ENCODE measurements around the gene ZNF280B.
"Not testable (repeated sequence)": the region's sequence is repeated elsewhere in the genome, so short reads cannot be mapped to it uniquely, and the experiment has no call there.

Gene ZNF280B

GRCh38 chr22:22536515-22536914, 28.0 kb upstream of the ZNF280B start:
- DNase-seq (ENCODE audit: low read depth, low spot score): no peak
- H3K27ac ChIP-seq: no peak overlapping the region

- H3K27ac ChIP-seq: no peak overlapping the region
- DNase-seq (ENCODE audit: low read depth, low spot score): no peak
Measured at GRCh38 chr22:22535662-22536061, 27.1 kb upstream of the ZNF280B start.

- no peak overlapping the region for H3K27ac ChIP-seq
- DNase-seq (ENCODE audit: low read depth, low spot score): no peak
Measured at GRCh38 chr22:22534604-22535415, 26.3 kb upstream of the ZNF280B start.

GRCh38 chr22:22533863-22534262, 25.3 kb upstream of the ZNF280B start:
- DNase-seq (ENCODE audit: low read depth, low spot score): no peak

GRCh38 chr22:22533417-22533816, 24.9 kb upstream of the ZNF280B start:
- DNase-seq (ENCODE audit: low read depth, low spot score): no peak
- H3K27ac ChIP-seq: no peak overlapping the region

More at GRCh38 chr22:22533863-22534262, 25.3 kb upstream of the ZNF280B start:
- H3K27ac ChIP-seq: no peak overlapping the region

GRCh38 chr22:22532547-22533071, 24.1 kb upstream of the ZNF280B start:
- not testable (repeated sequence) for H3K27ac ChIP-seq; DNase-seq (ENCODE audit: low read depth, low spot score)

- DNase-seq (ENCODE audit: low read depth, low spot score): no peak
- no peak overlapping the region for H3K27ac ChIP-seq
Measured at GRCh38 chr22:22531770-22532546, 23.4 kb upstream of the ZNF280B start.

GRCh38 chr22:22528780-22529179, 20.2 kb upstream of the ZNF280B start:
- DNase-seq (ENCODE audit: low read depth, low spot score): no peak
- no peak overlapping the region for H3K27ac ChIP-seq

GRCh38 chr22:22527312-22527711, 18.8 kb upstream of the ZNF280B start:
- no peak for DNase-seq (ENCODE audit: low read depth, low spot score)
- no peak overlapping the region for H3K27ac ChIP-seq

GRCh38 chr22:22526125-22526912, 17.8 kb upstream of the ZNF280B start:
- no peak overlapping the region for H3K27ac ChIP-seq
- DNase-seq (ENCODE audit: low read depth, low spot score): no peak

GRCh38 chr22:22523494-22523893, 15.0 kb upstream of the ZNF280B start:
- no peak overlapping the region for H3K27ac ChIP-seq

GRCh38 chr22:22521631-22522030, 13.1 kb upstream of the ZNF280B start:
- no peak for DNase-seq (ENCODE audit: low read depth, low spot score)
- no peak overlapping the region for H3K27ac ChIP-seq

More at GRCh38 chr22:22523494-22523893, 15.0 kb upstream of the ZNF280B start:
- no peak for DNase-seq (ENCODE audit: low read depth, low spot score)

GRCh38 chr22:22520667-22521602, 12.4 kb upstream of the ZNF280B start:
- DNase-seq (ENCODE audit: low read depth, low spot score): no peak
- H3K27ac ChIP-seq: no peak overlapping the region

- H3K27ac ChIP-seq: no peak within 1 kb of the TSS
- DNase-seq (ENCODE audit: low read depth, low spot score): no peak
Measured at GRCh38 chr22:22520020-22520656, 11.6 kb upstream of the ZNF280B start, which contains the start of gene ZNF280A. TSS of gene ZNF280A (minus strand) at chr22:22520270. CDS start at chr22:22515630, 4,640 bp downstream.

GRCh38 chr22:22519591-22519990, 11.0 kb upstream of the ZNF280B start:
- DNase-seq (ENCODE audit: low read depth, low spot score): no peak
- H3K27ac ChIP-seq: no peak overlapping the region

- no peak overlapping the region for H3K27ac ChIP-seq
- DNase-seq (ENCODE audit: low read depth, low spot score): no peak
Measured at GRCh38 chr22:22516992-22517391, 8.4 kb upstream of the ZNF280B start.

GRCh38 chr22:22515890-22516289, 7.3 kb upstream of the ZNF280B start:
- no peak for DNase-seq (ENCODE audit: low read depth, low spot score)
- H3K27ac ChIP-seq: no peak overlapping the region

- not testable (repeated sequence) for DNase-seq (ENCODE audit: low read depth, low spot score); H3K27ac ChIP-seq
Measured at GRCh38 chr22:22514431-22514830, 5.9 kb upstream of the ZNF280B start.

- no peak overlapping the region for H3K27ac ChIP-seq
- no peak for DNase-seq (ENCODE audit: low read depth, low spot score)
Measured at GRCh38 chr22:22513619-22514018, 5.1 kb upstream of the ZNF280B start.
